ENCODE measurements around the gene ZNF239. TPM values are rescaled to one million over a fixed set of nuclear protein-coding genes. Genes with fewer than 3 reads are reported as not detected.

The ZNF239 gene
- total and polyA plus RNA-seq, 2 donors from 2014 or later = 4.5 to 4.7 TPM

DNA sequence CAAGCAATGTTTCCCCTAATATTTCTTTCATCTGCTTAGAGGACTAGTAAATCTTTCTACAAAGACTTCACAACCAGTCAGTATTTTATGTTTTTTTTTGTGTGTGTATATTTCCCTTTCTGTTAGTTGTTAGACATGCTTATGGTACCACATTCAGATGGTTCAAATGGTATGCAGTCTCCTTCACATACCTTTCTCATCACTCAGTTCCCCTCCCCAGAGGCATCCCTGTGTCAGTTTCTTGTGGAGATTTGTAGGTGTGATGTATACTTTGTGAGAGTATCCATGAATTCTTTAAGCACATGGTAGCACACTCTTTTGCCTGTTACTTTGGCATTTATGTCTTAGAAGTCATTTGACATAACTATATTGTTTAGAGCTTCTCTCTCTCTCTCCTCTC lies 36.2 kb upstream of the ZNF239 start:
- TF ChIP-seq, protein P1, sequence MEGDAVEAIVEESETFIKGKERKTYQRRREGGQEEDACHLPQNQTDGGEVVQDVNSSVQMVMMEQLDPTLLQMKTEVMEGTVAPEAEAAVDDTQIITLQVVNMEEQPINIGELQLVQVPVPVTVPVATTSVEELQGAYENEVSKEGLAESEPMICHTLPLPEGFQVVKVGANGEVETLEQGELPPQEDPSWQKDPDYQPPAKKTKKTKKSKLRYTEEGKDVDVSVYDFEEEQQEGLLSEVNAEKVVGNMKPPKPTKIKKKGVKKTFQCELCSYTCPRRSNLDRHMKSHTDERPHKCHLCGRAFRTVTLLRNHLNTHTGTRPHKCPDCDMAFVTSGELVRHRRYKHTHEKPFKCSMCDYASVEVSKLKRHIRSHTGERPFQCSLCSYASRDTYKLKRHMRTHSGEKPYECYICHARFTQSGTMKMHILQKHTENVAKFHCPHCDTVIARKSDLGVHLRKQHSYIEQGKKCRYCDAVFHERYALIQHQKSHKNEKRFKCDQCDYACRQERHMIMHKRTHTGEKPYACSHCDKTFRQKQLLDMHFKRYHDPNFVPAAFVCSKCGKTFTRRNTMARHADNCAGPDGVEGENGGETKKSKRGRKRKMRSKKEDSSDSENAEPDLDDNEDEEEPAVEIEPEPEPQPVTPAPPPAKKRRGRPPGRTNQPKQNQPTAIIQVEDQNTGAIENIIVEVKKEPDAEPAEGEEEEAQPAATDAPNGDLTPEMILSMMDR (IDR thresholded peaks at IDR 0.05; ENCODE audit: borderline replicate concordance, extremely low read depth, insufficient read depth) = no peak
- Histone ChIP-seq H3K27ac (ENCODE audit: low read depth in 2 of 2, low read length in 2 of 2) (no peak overlapping the region), H3K4me1 (ENCODE audit: control insufficient read depth in 2 of 3, insufficient read depth in 2 of 3, low read depth in 1 of 3, low read length in 3 of 3) (peaks cover 0 to 5% (median 0%) of the 10 kb centered on the region in 3 donors), H3K9me3 (ENCODE audit: control insufficient read depth in 2 of 3, insufficient read depth in 1 of 3, low read length in 3 of 3) (no peaks in the 10 kb centered on the region), H3K9ac (ENCODE audit: low read length in 3 of 3) (no peak overlapping the region), H3K4me3 (ENCODE audit: low read length in 3 of 3) (no peak overlapping the region), H3K27me3 (ENCODE audit: control insufficient read depth, insufficient read depth, low read length) (no peaks in the 10 kb centered on the region), H3K36me3 (ENCODE audit: control insufficient read depth in 2 of 3, insufficient read depth in 3 of 3, low read length in 3 of 3) (peaks cover 0 to 5% (median 4%) of the 10 kb centered on the region in 3 donors)
- no peak for FAIRE-seq
- intact Hi-C loops (cut with DNase I) = no loop called here
- DNase-seq = no peak

DNA sequence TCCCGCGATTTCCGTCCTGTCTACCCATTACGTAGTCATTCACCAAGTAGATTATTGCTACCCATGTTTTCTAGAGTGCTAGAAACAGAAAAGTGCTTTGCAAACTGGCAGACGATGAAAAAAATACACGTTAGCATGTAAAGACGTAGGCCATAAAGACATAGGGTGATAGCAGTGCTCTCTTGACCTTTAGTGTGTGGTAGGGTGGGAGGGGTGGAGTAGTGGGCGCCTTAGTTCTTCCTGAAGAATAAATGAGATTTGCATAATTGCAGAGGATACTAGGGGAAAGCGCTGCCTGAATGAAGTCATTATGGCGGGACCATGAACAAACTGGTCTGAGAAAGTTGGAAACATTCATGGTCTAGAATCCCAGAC lies 32.8 kb upstream of the ZNF239 start:
- peak overlapping the region in 1 of 3 donors; percentile 27 for H3K9ac ChIP-seq (ENCODE audit: low read length in 3 of 3)

DNA sequence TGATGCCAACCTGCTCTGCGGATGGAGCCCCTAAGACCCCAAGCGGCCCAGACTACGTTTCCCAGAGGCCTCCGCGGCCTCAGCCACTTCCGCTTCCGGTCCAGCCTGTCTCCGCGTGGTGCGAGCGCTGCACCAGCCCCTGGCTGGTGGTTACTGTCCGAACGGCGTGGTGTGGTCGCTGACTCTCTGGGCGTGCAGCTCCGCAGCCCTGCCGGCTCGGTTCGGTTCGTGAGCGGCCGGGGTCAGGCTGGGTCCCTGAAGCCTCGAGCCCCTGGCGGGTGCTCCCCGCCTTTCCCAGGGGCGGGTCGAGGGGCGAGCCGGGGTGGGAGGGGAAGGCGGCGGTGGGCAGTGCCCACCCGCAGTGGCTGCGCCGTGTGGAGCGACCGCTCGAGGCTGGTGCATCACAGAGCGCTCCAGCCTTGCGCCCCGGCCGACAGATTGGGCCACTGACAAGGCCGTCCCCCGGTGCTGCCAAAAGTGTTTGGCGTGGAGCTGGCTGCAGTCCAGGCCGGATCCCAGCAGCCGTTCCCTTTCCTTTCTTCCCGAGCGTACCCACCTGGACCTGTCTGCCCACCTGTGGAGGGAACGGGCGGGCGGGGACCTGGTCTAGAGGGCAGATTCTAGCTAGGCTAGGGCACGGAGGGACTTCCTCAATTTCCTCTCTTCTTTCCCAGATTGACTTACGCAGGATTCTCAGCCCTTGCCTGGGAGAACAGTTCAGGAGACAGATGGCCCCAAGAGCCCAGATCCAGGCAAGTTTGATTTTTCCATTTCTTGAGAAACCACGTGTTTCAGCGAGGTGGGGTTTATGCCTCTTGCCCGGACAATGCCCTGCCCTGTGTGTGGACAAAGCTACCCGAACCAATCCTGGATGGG lies 32.1 kb upstream of the ZNF239 start, which contains the start of gene ZNF485:
Gene ZNF485 (plus strand): TSS at position 116 of the 876 bp plus-strand sequence. CDS start 613 bp downstream, at position 729.
- Histone ChIP-seq H3K9me3 (ENCODE audit: control insufficient read depth in 2 of 3, insufficient read depth in 1 of 3, low read length in 3 of 3) (no peaks in the 10 kb centered on the region), H3K4me1 (ENCODE audit: control insufficient read depth in 2 of 3, insufficient read depth in 2 of 3, low read depth in 1 of 3, low read length in 3 of 3) (peaks cover 0 to 5% (median 0%) of the 10 kb centered on the region in 3 donors), H3K36me3 (ENCODE audit: control insufficient read depth in 2 of 3, insufficient read depth in 3 of 3, low read length in 3 of 3) (no peaks in the 10 kb centered on the region), H3K27me3 (ENCODE audit: control insufficient read depth, insufficient read depth, low read length) (no peaks in the 10 kb centered on the region), H3K27ac (ENCODE audit: low read depth in 2 of 2, low read length in 2 of 2) (no peak within 1 kb of the TSS), H3K9ac (ENCODE audit: low read length in 3 of 3) (peak within 1 kb of the TSS in 1 of 3 donors; percentile 27), H3K4me3 (ENCODE audit: low read length in 3 of 3) (peak within 1 kb of the TSS; percentile 60 to 76 (median 74))
- DNase-seq (peak; percentile 81 to 90 (median 89)), FAIRE-seq (no peak)
- TF ChIP-seq, protein P1 (IDR thresholded peaks at IDR 0.05; ENCODE audit: borderline replicate concordance, extremely low read depth, insufficient read depth) = no peak
- intact Hi-C loops (cut with DNase I) = no loop called here

More for the DNA sequence above, 32.8 kb upstream of the ZNF239 start:
- no peak for DNase-seq
- TF ChIP-seq, protein P1 (IDR thresholded peaks at IDR 0.05; ENCODE audit: borderline replicate concordance, extremely low read depth, insufficient read depth) = no peak
- Histone ChIP-seq H3K4me3 (ENCODE audit: low read length in 3 of 3) (peak overlapping the region; percentile 60 to 76 (median 74)), H3K4me1 (ENCODE audit: control insufficient read depth in 2 of 3, insufficient read depth in 2 of 3, low read depth in 1 of 3, low read length in 3 of 3) (peaks cover 0 to 5% (median 0%) of the 10 kb centered on the region in 3 donors), H3K9me3 (ENCODE audit: control insufficient read depth in 2 of 3, insufficient read depth in 1 of 3, low read length in 3 of 3) (no peaks in the 10 kb centered on the region), H3K36me3 (ENCODE audit: control insufficient read depth in 2 of 3, insufficient read depth in 3 of 3, low read length in 3 of 3) (no peaks in the 10 kb centered on the region), H3K27me3 (ENCODE audit: control insufficient read depth, insufficient read depth, low read length) (no peaks in the 10 kb centered on the region), H3K27ac (ENCODE audit: low read depth in 2 of 2, low read length in 2 of 2) (no peak overlapping the region)
- FAIRE-seq = no peak
- intact Hi-C loops (cut with DNase I) = no loop called here

Data from kidney (tissue), 14 donors.